Measurements from ENCODE around the gene ZFYVE21. TPM values are rescaled to one million over a fixed set of nuclear protein-coding genes. Genes with fewer than 3 reads are reported as not detected.
"Not testable (repeated sequence)": the region's sequence is repeated elsewhere in the genome, so short reads cannot be mapped to it uniquely, and the experiment has no call there.

Gene ZFYVE21
- total RNA-seq, 2 experiments from 2014 or later: 15.6 to 15.9 TPM

GRCh38 chr14:103688906-103689902 lies 26.4 kb upstream of the ZFYVE21 start:
- CTCF ChIA-PET: no interaction called here
- POLR2A ChIA-PET: interaction anchor here (0.5 kb wide), 1 partner anchor 103 kb away, joined by 3 read pairs; no protein-coding TSS in a partner anchor

GRCh38 chr14:103690332-103690731 lies 25.3 kb upstream of the ZFYVE21 start:
- ChIA-PET CTCF (interaction anchor here (0.7 kb wide), 1 partner anchor 364 kb away, joined by 3 read pairs; no protein-coding TSS in a partner anchor), POLR2A (no interaction called here)

GRCh38 chr14:103691655-103692054 lies 24.0 kb upstream of the ZFYVE21 start:
- POLR2A ChIA-PET: not testable (repeated sequence)
- CTCF ChIA-PET: interaction anchor here (0.6 kb wide), 1 partner anchor 1509 kb away, joined by 3 read pairs; no protein-coding TSS in a partner anchor

- CTCF ChIA-PET: interaction anchor here (1.5 kb wide), 1 partner anchor 11 kb away, joined by 5 read pairs; no protein-coding TSS in a partner anchor
- POLR2A ChIA-PET: no interaction called here
Measured at GRCh38 chr14:103692159-103692558, 23.5 kb upstream of the ZFYVE21 start.

GRCh38 chr14:103692871-103693270 lies 22.7 kb upstream of the ZFYVE21 start:
- POLR2A ChIA-PET: no interaction called here
- CTCF ChIA-PET: interaction anchor here (0.6 to 1.5 kb wide), 2 partner anchors 10 to 67 kb away, joined by 3 to 5 read pairs; no protein-coding TSS in a partner anchor

GRCh38 chr14:103693515-103693914 lies 22.1 kb upstream of the ZFYVE21 start:
- CTCF ChIA-PET: interaction anchor here (1.0 to 1.5 kb wide), 2 partner anchors 8 to 9 kb away, joined by 4 to 5 read pairs; no protein-coding TSS in a partner anchor
- POLR2A ChIA-PET: no interaction called here

- POLR2A ChIA-PET: no interaction called here
Measured at GRCh38 chr14:103694572-103695026, 21.0 kb upstream of the ZFYVE21 start.

GRCh38 chr14:103695296-103696069 lies 20.1 kb upstream of the ZFYVE21 start:
- POLR2A ChIA-PET: no interaction called here
- CTCF ChIA-PET: no interaction called here

More at GRCh38 chr14:103694572-103695026, 21.0 kb upstream of the ZFYVE21 start:
- CTCF ChIA-PET: interaction anchor here (1.0 kb wide), 1 partner anchor 9 kb away, joined by 4 read pairs; no protein-coding TSS in a partner anchor

GRCh38 chr14:103696070-103696402 lies 19.6 kb upstream of the ZFYVE21 start:
- POLR2A ChIA-PET: no interaction called here

GRCh38 chr14:103696466-103697071 lies 19.0 kb upstream of the ZFYVE21 start:
- ChIA-PET POLR2A (no interaction called here), CTCF (no interaction called here)

More at GRCh38 chr14:103696070-103696402, 19.6 kb upstream of the ZFYVE21 start:
- CTCF ChIA-PET: no interaction called here

GRCh38 chr14:103697206-103697602 lies 18.4 kb upstream of the ZFYVE21 start:
- POLR2A ChIA-PET: no interaction called here

GRCh38 chr14:103697603-103698379 lies 17.8 kb upstream of the ZFYVE21 start:
- ChIA-PET POLR2A (interaction anchor here (0.6 kb wide), 1 partner anchor 117 kb away, joined by 4 read pairs; no protein-coding TSS in a partner anchor), CTCF (no interaction called here)

More at GRCh38 chr14:103697206-103697602, 18.4 kb upstream of the ZFYVE21 start:
- CTCF ChIA-PET: no interaction called here

GRCh38 chr14:103698380-103699260 lies 17.0 kb upstream of the ZFYVE21 start:
- ChIA-PET CTCF (no interaction called here), POLR2A (no interaction called here)

- ChIA-PET CTCF (no interaction called here), POLR2A (interaction anchor here (0.5 kb wide), 1 partner anchor 15 kb away, joined by 3 read pairs; no protein-coding TSS in a partner anchor)
Measured at GRCh38 chr14:103699261-103699661, 16.3 kb upstream of the ZFYVE21 start.

- POLR2A ChIA-PET: interaction anchor here (0.5 kb wide), 2 partner anchors 14 to 27 kb away, joined by 3 to 4 read pairs; no protein-coding TSS in a partner anchor
Measured at GRCh38 chr14:103699901-103700752, 15.5 kb upstream of the ZFYVE21 start.

GRCh38 chr14:103700753-103701490 lies 14.7 kb upstream of the ZFYVE21 start:
- ChIA-PET POLR2A (no interaction called here), CTCF (interaction anchor here (0.6 to 1.0 kb wide), 2 partner anchors 36 to 200 kb away, joined by 3 read pairs; no protein-coding TSS in a partner anchor)

More at GRCh38 chr14:103699901-103700752, 15.5 kb upstream of the ZFYVE21 start:
- CTCF ChIA-PET: interaction anchor here (1.0 kb wide), 1 partner anchor 201 kb away, joined by 3 read pairs; no protein-coding TSS in a partner anchor
